Inflammatory macrophage treated with lipopolysaccharide for 4 hours (primary cell): ENCODE measurements around the gene KLHL22.
"Not testable (repeated sequence)": the region's sequence is repeated elsewhere in the genome, so short reads cannot be mapped to it uniquely, and the experiment has no call there.

Source experiments
- DNase-seq: peaks from one replicate; pipeline ENCODE4 v3.0.0-alpha.2; 2020

The KLHL22 gene

DNA sequence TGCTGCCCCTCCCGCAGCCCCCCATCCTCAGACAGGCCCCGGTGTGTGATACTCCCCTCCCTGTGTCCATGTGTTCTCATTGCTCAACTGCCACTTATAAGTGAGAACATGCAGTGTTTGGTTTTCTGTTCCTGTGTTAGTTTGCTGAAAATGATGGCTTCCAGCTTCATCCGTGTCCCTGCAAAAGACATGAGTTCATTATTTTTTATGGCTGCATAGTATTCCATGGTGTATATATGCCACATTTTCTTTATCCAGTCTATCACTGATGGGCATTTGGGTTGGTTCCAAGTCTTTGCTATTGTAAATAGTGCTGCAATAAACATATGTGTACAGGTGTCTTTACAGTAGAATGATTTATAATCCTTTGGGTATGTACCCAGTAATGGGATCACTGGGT lies 80.4 kb downstream of the KLHL22 start:
- DNase-seq, result not testable (repeated sequence)

DNA sequence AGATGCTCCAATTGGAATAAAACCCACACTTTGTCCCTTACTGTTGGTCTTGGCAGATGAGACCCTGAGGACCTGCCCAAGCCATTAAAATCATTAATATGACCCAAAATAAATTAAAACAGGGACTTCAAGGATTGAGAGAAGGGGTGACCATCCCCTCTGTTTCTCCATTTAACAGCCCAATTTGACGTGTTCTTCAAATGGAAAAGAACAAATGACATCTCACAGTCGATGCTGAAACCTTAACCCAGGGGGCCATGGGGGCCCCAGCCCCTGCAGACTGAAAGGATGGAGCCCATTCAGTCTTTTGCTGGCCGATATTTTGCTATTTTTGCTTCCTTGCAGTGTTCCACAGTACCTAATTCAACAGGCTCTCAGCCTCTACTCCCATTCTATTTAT lies 81.1 kb downstream of the KLHL22 start:
- no peak for DNase-seq

DNA sequence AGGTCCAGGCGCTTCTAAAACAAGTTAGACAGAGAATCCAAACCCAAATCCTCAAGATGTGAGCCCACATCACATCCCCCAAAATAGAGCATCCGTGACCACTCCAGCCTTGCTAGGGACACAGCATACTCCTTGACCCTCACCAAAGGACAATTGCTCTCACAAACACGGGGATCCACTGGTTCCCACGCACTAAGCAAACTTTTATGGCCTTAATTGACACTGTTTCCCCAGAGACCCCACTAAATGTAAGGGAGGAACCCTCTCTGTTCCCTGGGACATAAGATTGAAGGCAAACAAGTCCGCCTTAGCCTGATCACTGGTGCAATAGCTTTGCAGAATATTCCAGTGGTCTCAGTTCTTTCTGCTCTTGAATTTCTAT lies 81.5 kb downstream of the KLHL22 start:
- DNase-seq, result no peak

DNA sequence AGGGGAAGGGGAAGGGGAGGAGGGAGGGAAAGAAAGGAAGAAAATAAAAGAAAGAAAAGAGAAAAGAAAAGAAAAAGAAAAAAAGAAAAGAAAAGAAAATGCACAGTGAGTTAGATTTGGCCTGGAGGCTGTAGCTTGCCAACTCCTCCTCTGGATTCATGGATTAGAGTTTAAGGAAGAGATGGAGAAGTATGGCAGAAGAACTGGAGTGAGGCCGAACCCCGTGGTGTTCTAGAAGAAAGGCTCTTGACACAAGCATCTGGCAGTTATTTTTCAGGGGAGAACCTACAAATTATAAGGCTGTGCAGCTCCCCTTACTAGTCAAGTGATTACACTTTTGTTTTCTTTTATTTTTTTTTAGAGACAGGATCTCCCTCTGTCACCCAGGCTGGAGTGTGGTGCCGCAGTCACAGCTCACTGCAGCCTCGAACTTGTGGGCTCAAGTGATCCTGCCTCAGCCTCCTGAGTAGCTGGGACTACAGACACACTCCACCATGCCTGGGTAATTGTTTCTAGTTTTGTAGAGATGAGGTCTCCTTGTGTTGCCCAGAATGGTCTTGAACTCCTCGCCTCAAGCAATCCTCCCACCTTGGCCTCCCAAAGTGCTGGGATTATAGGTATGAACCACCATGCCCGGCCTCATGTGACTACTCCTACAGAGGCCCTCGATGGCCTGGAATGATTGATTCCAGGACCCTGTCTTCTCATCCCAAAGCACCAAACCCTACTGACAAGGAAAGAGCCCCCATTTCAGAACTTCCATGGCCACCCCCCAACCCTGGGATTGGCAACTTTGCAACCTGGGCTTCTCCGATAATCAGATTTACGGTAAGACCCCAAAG lies 82.2 kb downstream of the KLHL22 start:
- DNase-seq, result no peak

DNA sequence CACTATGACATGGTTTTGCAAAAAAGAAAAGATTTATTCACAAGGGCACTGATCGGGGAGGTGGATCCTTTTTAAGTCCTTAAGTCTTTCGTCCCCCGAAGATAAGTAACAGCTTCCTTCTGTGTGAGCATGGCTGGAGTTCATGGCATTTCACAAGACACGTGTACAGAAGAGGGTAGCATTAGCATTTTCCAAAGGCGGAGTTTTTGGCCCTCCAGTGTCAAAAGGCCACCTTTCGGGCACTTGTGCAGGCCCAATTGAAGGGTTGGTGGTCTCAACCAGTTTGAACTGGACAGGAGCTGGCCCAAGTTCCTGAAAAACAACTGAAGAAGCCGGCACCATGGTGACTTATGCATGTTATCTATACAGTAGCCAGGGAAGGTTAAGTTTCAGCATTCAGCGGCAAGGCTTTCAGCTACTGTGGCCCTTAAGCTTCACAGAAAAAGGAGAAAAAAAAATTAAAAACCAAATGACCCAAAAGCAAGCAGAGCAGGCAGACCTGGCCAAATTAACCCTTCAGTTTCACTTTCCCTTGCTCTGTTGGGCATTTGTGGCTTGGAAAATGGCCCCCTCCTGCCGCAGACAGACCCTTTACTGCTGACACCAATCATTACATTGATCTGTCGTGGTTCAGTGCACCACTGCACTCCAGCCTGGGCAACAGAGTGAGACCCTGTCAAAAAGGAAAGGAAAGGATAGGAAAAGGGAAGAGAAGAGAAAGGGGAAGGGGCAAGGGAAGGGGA lies 83.0 kb downstream of the KLHL22 start:
- no peak for DNase-seq

DNA sequence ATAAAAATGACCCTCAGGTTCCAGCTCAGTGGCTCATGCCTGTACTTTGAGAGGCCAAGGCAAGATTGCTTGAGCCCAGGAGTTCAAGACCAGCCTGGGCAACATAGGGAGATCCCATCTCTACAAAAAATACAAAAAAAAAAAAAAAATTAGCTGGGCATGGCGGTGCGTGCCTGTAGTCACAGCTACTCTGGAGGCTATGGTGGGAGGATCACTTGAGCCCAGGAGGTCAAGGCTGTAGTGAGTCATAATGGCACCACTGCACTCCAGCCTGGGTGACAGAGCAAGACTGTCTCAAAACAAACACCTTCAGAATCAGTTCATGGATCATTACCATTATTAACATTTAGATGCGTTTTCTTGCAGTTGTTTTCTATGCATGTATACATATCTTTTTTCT lies 86.2 kb downstream of the KLHL22 start:
- DNase-seq, result not testable (repeated sequence)

DNA sequence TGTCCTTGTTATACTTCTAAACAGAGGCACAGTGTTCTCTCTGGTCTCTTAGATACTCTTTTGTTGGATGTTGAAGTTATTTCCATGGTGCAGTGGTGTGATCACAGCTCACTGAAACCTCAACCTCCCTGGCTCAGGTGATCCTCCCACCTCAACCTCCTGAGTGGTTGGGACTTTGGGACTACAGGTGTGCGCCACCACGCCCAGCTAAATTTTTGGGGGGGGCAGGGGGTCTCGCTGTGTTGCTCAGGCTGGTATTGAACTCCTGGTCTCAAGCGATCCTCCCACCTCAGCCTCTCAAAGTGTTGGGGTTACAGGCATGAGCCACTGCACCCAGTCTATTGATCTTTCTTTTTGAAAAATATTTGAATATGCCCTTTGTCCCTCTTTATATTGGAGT lies 86.7 kb downstream of the KLHL22 start:
- DNase-seq, result no peak

DNA sequence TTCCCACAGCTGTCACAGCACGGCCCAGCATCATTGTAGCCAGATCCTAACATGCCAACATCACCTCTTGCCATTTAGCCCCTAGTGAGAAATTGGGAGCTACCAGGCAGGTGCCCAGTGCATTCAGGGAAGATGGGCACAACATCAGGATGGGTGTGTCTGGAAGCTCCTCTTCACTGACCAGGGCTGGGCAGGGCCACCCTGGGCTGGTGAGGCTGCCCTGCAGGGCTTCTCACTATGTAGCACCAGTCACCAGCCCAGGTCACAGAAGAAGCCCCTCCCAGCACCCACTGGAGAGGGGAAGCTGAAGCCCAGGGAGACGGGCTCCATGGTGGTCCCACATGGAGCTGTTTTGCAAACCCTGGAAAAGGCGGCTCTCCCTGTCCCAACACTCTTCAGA lies 87.8 kb downstream of the KLHL22 start:
- no peak for DNase-seq

DNA sequence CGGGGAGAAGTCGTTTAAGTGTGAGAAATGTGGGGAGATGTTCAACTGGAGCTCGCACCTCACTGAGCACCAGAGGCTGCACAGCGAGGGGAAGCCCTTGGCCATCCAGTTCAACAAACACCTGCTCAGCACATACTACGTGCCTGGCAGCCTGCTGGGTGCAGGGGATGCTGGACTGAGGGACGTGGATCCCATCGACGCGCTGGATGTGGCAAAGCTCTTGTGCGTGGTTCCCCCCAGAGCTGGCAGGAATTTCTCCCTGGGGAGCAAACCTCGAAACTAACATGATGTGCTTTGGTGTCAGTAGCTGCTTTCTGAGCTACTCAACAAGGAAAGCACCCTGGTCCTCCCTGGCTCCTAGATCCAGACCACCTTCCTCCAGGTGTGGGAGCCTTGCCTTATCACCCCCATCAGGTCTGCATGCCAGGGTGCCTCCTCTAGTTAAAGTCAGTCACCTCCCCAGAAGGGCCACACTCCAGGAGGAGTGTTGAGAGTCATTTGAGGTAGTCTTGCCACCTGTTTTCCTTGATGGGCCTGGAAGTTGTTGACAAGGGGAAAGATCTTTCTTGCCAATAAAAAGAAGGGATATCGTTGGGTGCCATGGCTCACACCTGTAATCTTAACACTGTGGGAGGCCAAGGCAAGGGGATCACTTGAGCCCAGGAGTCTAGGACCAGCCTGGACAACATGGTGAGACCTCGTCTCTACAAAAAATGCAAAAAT lies 88.7 kb downstream of the KLHL22 start:
- no peak for DNase-seq

DNA sequence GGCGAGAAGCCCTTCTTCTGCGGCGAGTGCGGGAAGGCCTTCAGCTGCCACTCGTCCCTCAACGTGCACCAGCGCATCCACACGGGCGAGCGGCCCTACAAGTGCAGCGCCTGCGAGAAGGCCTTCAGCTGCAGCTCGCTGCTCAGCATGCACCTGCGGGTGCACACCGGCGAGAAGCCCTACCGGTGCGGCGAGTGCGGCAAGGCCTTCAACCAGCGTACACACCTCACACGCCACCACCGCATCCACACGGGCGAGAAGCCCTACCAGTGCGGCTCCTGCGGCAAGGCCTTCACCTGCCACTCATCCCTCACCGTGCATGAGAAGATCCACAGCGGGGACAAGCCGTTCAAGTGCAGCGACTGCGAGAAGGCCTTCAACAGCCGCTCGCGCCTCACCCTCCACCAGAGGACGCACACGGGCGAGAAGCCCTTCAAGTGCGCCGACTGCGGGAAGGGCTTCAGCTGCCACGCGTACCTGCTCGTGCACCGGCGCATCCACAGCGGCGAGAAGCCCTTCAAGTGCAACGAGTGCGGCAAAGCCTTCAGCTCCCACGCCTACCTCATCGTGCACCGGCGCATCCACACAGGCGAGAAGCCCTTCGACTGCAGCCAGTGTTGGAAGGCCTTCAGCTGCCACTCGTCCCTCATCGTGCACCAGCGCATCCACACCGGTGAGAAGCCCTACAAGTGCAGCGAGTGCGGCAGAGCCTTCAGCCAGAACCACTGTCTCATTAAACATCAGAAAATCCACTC lies 89.5 kb downstream of the KLHL22 start:
- DNase-seq, result no peak

DNA sequence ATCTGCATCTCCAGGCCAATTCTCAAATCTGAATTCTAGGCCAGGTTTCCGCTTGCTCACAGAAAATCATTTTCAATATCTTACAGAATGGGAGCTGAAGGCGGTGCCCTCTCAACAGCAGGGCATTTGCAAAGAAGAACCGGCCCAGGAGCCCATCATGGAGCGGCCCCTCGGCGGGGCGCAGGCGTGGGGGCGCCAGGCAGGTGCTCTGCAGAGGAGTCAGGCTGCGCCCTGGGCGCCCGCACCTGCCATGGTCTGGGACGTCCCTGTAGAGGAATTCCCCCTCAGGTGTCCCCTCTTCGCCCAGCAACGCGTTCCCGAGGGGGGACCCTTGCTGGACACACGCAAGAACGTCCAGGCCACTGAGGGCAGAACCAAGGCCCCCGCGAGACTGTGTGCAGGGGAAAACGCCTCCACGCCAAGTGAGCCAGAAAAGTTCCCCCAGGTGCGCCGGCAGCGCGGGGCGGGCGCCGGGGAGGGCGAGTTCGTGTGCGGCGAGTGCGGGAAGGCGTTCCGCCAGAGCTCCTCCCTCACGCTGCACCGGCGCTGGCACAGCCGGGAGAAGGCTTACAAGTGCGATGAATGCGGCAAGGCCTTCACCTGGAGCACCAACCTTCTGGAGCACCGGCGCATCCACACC lies 90.2 kb downstream of the KLHL22 start:
- no peak for DNase-seq

DNA sequence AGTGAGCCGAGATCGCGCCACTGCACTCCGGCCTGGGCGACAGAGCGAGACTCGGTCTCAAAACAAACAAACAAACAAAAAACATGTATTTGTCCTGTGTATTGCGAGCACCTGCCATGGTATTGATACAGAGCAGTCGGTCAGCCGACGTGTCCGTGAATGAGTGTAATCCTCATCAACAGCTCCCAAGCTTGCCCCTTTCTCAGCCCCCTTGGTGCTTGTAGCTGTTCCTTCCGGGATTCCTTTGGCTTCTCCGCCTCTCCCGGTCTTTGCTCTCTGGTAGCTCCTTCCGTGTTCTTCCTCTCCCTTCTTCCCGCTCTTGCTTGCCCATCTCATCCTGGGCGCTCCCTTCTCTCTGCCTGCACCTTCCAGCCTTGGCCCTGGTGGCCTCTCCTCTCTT lies 90.7 kb downstream of the KLHL22 start:
- DNase-seq, result no peak

DNA sequence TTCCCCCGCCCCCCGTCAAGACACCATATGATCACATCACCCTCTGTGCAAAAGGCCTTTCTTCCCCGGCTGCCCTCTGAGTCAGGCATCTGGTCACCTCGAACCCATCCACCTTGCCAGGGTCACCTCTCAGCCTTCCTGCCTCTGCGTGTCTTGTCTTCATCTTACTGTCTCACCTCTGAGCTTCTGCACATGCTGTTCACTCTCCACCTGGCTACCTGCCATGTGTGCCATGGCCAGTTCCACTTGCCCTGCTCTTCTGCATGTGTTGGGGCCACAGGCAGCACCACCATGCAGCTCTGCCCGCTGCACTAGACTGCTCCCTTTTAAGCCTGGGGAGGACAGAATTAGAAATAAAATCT lies 91.8 kb downstream of the KLHL22 start:
- DNase-seq, result no peak

DNA sequence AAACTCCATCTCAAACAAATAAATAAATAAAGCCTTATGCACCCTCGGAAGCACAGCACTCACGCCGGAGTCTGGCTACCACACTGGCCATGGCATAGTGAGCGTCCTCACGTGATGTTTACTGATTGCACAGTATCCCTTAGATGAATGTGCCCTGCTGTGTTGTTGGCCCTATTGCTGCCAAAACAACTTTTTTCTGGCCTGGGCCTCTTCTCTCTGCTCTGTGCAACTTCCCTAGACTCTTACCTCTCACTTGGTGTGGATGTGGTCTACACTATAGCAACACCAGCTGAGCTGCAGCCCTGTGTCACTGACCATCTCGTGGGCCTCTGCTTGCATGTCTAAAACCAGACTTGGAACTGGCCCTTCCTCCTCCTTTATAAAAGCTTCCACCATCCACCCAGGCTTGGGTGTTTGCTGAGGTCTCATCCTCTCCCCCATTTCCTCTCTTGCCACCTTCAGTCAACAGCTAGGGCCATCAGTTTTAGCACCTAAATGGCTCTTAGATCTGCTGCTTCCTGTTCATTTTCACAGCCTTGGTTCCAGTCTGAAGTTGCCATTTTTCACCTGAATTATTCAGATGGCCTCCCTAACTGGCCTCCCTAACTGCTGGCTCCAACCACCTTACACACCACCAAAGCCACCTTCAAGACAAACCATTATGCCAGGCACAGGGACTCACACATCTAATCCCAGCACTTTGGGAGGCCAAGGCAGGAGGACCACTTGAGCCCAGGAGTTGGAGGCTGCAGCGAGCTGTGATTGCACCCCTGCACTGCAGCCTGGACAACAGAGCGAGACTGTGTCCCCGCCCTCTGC lies 92.4 kb downstream of the KLHL22 start:
- DNase-seq, result no peak

DNA sequence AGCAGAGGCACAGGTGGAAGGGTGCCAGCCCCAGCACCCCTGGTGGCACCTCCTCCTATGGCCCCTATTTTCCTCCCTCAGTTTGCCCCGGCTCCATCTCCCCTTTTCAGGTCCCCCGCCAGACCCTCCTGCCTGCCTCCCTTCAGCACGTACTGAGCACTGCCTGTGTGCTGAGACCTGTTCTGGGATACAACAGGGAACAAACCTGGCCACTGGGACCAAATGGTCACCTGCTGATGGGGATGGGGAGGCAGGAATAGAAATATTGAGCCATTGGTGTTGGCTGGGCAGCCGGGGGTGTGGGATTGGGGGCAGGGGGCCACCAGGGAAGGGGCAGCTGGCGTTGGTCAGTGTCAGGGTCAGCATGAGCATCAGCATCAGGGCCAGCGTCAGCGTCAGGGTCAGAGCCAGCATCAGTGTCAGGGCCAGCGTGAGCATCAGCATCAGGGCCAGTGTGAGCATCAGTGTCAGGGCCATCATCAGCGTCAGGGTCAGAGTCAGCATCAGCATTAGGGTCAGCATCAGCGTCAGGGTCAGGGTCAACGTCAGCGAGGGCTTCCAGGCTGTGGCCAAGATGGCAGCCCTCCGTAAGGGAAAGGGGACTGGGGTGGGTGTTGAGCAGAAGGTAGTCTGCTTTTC lies 94.1 kb downstream of the KLHL22 start:
- no peak for DNase-seq

DNA sequence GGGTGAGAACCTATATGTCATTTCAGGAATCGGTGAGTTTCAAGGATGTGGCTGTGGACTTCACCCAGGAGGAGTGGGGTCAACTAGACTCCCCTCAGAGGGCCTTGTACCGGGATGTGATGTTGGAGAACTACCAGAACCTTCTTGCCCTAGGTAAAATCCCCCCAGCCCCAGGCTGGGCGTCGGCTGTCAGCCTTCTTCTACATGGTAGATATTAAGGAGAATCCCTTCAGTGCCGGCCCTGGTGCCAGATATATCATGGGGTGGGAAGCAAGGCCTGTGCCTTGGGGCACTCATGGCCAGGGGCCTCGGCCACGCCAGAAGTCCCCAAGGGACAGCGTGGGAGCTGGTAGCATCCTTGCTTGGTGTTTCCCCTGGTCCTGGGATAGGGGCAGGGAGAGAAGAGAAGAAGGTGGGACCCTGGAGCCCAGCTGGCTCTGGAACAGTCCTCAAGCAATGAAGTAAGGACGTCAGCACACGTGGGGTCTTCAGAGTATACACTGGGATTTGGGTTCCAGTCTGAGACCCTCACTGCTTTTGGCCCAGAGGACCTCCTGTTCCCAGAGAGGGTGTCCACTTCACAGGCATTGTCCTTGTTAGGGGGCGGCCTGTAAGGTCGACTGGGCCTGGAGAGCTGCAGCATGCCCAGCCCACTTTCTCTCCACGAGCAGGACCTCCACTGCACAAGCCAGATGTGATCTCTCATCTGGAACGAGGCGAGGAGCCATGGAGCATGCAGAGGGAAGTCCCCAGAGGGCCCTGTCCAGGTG lies 94.8 kb downstream of the KLHL22 start:
- no peak for DNase-seq

DNA sequence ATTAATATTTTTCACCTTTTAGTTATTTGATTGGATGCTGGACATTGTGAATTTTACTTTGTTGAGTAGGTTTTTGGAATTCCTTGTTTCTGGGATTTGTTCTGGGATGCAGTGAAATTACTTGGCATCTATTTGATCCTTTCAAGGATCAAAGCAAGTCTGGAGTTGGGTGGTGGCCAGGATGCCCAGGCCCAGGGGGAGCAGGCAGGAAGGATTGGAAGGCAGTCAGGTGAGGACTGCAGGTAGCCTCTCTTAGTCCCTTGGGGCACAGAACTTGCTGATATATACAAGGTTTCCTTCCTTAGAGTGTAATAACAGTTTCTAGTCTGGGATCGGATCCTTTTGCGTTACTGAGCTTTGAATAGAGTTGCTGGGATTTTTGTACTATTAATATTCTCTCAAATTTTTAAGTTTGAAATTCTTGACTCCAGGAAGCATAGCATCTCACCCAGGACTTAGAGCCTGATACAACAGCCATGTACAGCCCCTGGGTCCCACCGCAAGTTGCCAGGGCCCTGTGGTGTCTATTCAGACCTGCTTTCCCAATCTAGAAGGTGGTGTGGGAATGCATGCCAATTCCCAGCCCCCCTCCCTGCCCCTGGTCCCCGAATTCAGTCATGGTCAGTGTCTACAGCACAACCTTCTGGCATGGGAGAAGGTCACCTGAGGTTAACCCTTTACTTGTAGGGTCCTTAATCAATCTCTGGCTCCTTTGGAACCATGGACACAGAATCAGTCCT lies 95.6 kb downstream of the KLHL22 start:
- DNase-seq, result no peak

DNA sequence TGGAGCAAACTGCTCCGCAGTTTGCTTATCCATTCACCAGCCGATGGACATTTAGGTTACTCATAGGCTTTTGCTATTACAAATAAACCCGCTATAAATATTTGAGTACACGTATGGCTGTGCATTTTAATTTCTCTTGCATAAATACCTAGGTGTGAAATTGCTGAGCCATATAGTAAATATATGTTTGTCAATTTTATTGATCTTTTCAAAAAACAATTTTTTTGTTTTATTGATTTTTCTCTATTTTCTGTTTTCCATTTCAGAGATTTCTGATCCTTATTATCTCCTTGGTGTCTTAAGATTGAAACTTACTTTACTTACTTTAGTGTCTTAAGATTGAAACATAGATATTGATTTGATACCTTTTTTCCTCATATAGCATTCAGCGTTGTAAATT lies 97.2 kb downstream of the KLHL22 start:
- no peak for DNase-seq

DNA sequence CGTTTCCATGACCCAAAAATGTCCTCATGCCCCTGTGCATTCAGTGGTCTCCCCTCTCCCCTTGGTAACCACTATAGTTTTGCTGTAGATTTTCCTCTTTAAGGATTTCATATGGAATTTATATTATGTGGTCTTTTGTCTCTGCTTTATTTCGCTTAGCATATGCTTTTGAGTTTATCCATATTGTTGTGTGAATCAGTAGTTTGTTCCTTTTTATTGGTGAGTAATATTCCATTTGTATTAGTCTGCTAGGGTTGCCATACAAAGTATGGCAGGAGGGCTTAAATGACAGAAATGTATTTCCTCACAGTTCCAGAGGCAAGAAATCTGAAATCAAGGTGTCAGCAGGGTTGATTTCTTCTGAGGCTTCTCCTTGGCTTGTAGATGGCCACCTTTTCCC lies 98.1 kb downstream of the KLHL22 start:
- DNase-seq, result no peak

DNA sequence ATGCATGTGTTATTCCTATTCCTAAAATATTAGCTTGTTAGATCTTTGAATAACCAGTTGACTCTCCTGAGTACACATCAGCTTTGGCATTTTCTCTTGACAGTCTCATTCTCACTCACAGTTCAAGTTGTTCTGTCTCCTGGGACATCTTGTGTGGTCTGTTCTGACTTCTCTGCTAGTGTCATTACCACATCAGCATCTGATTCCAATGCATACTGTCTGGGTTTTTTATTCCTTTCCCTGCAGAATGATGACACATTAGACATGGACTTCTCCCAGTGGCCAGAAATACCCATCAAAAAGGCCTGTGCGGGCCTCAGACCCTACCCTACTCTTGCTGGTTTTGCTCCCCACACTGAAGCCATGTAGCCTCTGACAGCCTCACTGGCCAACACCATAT lies 99.0 kb downstream of the KLHL22 start:
- DNase-seq, result no peak
